Kidney capillary endothelial cell (primary cell): ENCODE results near the gene LINC00632.
A peak's percentile ranks its signal among the peaks of the same experiment; 100 is the strongest.
"Not testable (repeated sequence)": the region's sequence is repeated elsewhere in the genome, so short reads cannot be mapped to it uniquely, and the experiment has no call there.

Source experiments
- DNase-seq: peaks from one replicate; pipeline ENCODE4 v3.0.0-alpha.2; 2018; ENCODE audit warnings: low spot score

Gene LINC00632

GRCh38 chrX:140709421-140709846 is at the start of gene LINC00632:
Gene LINC00632 (plus strand): TSS chrX:140709759.
- DNase-seq, result no peak

GRCh38 chrX:140661643-140662042 is 47.9 kb upstream of the LINC00632 start:
- no peak for DNase-seq

- peak; percentile 7 for DNase-seq
Observed at GRCh38 chrX:140664939-140665338, 44.6 kb upstream of the LINC00632 start.

GRCh38 chrX:140672840-140673731 is 36.5 kb upstream of the LINC00632 start:
- DNase-seq, result no peak

GRCh38 chrX:140687706-140688105 is 21.9 kb upstream of the LINC00632 start:
- no peak for DNase-seq

GRCh38 chrX:140691596-140691995 is 18.0 kb upstream of the LINC00632 start:
- DNase-seq, result not testable (repeated sequence)

GRCh38 chrX:140697618-140698017 is 11.9 kb upstream of the LINC00632 start:
- DNase-seq, result no peak

GRCh38 chrX:140701480-140701879 is 8.1 kb upstream of the LINC00632 start:
- no peak for DNase-seq

GRCh38 chrX:140710710-140711109 is 1.2 kb downstream of the LINC00632 start:
- no peak for DNase-seq

GRCh38 chrX:140711894-140712293 is 2.3 kb downstream of the LINC00632 start:
- no peak for DNase-seq

- no peak for DNase-seq
Observed at GRCh38 chrX:140712413-140713173, 3.0 kb downstream of the LINC00632 start.

GRCh38 chrX:140713174-140713539 is 3.6 kb downstream of the LINC00632 start:
- DNase-seq, result no peak

GRCh38 chrX:140715787-140716186 is 6.2 kb downstream of the LINC00632 start:
- DNase-seq, result no peak

- DNase-seq, result no peak
Observed at GRCh38 chrX:140723121-140723715, 13.7 kb downstream of the LINC00632 start.

- no peak for DNase-seq
Observed at GRCh38 chrX:140724309-140724708, 14.8 kb downstream of the LINC00632 start.

GRCh38 chrX:140724736-140725135 is 15.2 kb downstream of the LINC00632 start:
- no peak for DNase-seq

- no peak for DNase-seq
Observed at GRCh38 chrX:140725500-140725899, 15.9 kb downstream of the LINC00632 start.

GRCh38 chrX:140733766-140734342 is 24.3 kb downstream of the LINC00632 start:
- peak; percentile 30 for DNase-seq

- no peak for DNase-seq
Observed at GRCh38 chrX:140744085-140744484, 34.5 kb downstream of the LINC00632 start.

- DNase-seq, result no peak
Observed at GRCh38 chrX:140756941-140757340, 47.4 kb downstream of the LINC00632 start.

GRCh38 chrX:140762061-140762460 is 52.5 kb downstream of the LINC00632 start:
- peak; percentile 29 for DNase-seq

- DNase-seq, result no peak
Observed at GRCh38 chrX:140764401-140764919, 54.9 kb downstream of the LINC00632 start.
